ENCODE data around the gene BABAM2. TPM values are rescaled to one million over a fixed set of nuclear protein-coding genes. Genes with fewer than 3 reads are reported as not detected.

The BABAM2 gene
- total and polyA plus RNA-seq, 4 donors: 9.9 to 17.0 (median 13.9) TPM

- Histone ChIP-seq H3K27ac (ENCODE audit: low read depth in 1 of 2, low read length in 2 of 2) (no peak overlapping the region), H3K36me3 (ENCODE audit: control insufficient read depth in 4 of 4, insufficient read depth in 3 of 4, low read depth in 1 of 4, low read length in 3 of 4) (peaks cover 0 to 10% (median 2%) of the 10 kb centered on the region in 4 donors), H3K27me3 (ENCODE audit: control insufficient read depth in 4 of 4, insufficient read depth in 4 of 4, low read length in 3 of 4) (no peaks in the 10 kb centered on the region), H3K4me1 (ENCODE audit: control insufficient read depth in 4 of 4, insufficient read depth in 4 of 4, low read length in 3 of 4) (no peaks in the 10 kb centered on the region), H3K9ac (ENCODE audit: low read depth in 1 of 2, low read length in 2 of 2) (no peak overlapping the region), H3K4me3 (ENCODE audit: low read depth in 1 of 3, low read length in 3 of 3) (no peak overlapping the region), H3K9me3 (ENCODE audit: control insufficient read depth in 4 of 4, low read length in 3 of 4) (peaks cover 0 to 7% (median 0%) of the 10 kb centered on the region in 4 donors)
- TF ChIP-seq RAD21 (IDR thresholded peaks at IDR 0.05) (no peak), FOXA2 (IDR thresholded peaks at IDR 0.05) (no peak), REST (IDR thresholded peaks at IDR 0.05) (no peak), ATF3 (IDR thresholded peaks at IDR 0.05) (no peak), NR2F2 (IDR thresholded peaks at IDR 0.05) (no peak), EGR1 (IDR thresholded peaks at IDR 0.05; ENCODE audit: low read depth in 2 of 2) (no peak), HNF4A (conservative IDR thresholded peaks at IDR 0.05) (no peak), YY1 (IDR thresholded peaks at IDR 0.05) (no peak), GABPA (IDR thresholded peaks at IDR 0.05 in 1 of 2, conservative IDR thresholded peaks at IDR 0.05 in 1 of 2) (no peak), JUND (IDR thresholded peaks at IDR 0.05) (no peak), MAX (IDR thresholded peaks at IDR 0.05) (no peak)
- 54% methylated on average over 1 of the region's 1 CpG for WGBS
- no peak for DNase-seq (ENCODE audit: low spot score)
These were observed 17.4 kb upstream of the BABAM2 start for GRCh38 chr2:27873091-27873490.

- H3K27me3 ChIP-seq (ENCODE audit: control insufficient read depth in 4 of 4, insufficient read depth in 4 of 4, low read length in 3 of 4): no peaks in the 10 kb centered on the region
These were observed 15.2 kb upstream of the BABAM2 start for GRCh38 chr2:27875089-27875881.

More at GRCh38 chr2:27875089-27875881, 15.2 kb upstream of the BABAM2 start:
- Histone ChIP-seq H3K4me3 (ENCODE audit: low read depth in 1 of 3, low read length in 3 of 3) (no peak overlapping the region), H3K27ac (ENCODE audit: low read depth in 1 of 2, low read length in 2 of 2) (no peak overlapping the region), H3K9ac (ENCODE audit: low read depth in 1 of 2, low read length in 2 of 2) (no peak overlapping the region), H3K9me3 (ENCODE audit: control insufficient read depth in 4 of 4, low read length in 3 of 4) (peaks cover 0 to 7% (median 0%) of the 10 kb centered on the region in 4 donors), H3K4me1 (ENCODE audit: control insufficient read depth in 4 of 4, insufficient read depth in 4 of 4, low read length in 3 of 4) (no peaks in the 10 kb centered on the region), H3K36me3 (ENCODE audit: control insufficient read depth in 4 of 4, insufficient read depth in 3 of 4, low read depth in 1 of 4, low read length in 3 of 4) (peaks cover 0 to 4% (median under 1%) of the 10 kb centered on the region in 4 donors)
- 78% methylated on average over 9 of the region's 9 CpGs for WGBS
- no peak for TF ChIP-seq EGR1 (IDR thresholded peaks at IDR 0.05; ENCODE audit: low read depth in 2 of 2)
- no peak for TF ChIP-seq FOXA1 (IDR thresholded peaks at IDR 0.05)
- no peak for TF ChIP-seq NR2F2 (IDR thresholded peaks at IDR 0.05)
- TF ChIP-seq YY1 (IDR thresholded peaks at IDR 0.05): no peak
- TF ChIP-seq RAD21 (IDR thresholded peaks at IDR 0.05): no peak
- no peak for TF ChIP-seq TAF1 (conservative IDR thresholded peaks at IDR 0.05)
- no peak for TF ChIP-seq HNF4A (conservative IDR thresholded peaks at IDR 0.05)
- TF ChIP-seq CTCF (IDR thresholded peaks at IDR 0.05; ENCODE audit: low read depth, low read length, missing input control): no peak
- TF ChIP-seq GABPA (IDR thresholded peaks at IDR 0.05 in 1 of 2, conservative IDR thresholded peaks at IDR 0.05 in 1 of 2): no peak
- DNase-seq (ENCODE audit: low spot score): no peak

All from liver (tissue), 9 donors.